ENCODE results near the gene ALLC.

ALLC gene

GRCh38 chr2:3680548-3681345 lies 22.7 kb downstream of the ALLC start:
- DNase-seq: no peak

GRCh38 chr2:3681625-3682024 lies 23.6 kb downstream of the ALLC start:
- DNase-seq: no peak

- DNase-seq: no peak
Measured at GRCh38 chr2:3682811-3683210, 24.8 kb downstream of the ALLC start.

- DNase-seq: no peak
Measured at GRCh38 chr2:3683748-3684454, 25.9 kb downstream of the ALLC start.

- DNase-seq: no peak
Measured at GRCh38 chr2:3689998-3690748, 32.2 kb downstream of the ALLC start.

GRCh38 chr2:3692375-3692774 lies 34.4 kb downstream of the ALLC start:
- DNase-seq: no peak

GRCh38 chr2:3696545-3696944 lies 38.5 kb downstream of the ALLC start:
- no peak for DNase-seq

- no peak for DNase-seq
Measured at GRCh38 chr2:3701071-3701470, 43.1 kb downstream of the ALLC start.

- no peak for DNase-seq
Measured at GRCh38 chr2:3703236-3703756, 45.3 kb downstream of the ALLC start, which contains the start of gene DCDC2C. TSS of gene DCDC2C (plus strand) at chr2:3703575. CDS start at chr2:3703752, 177 bp downstream.

- no peak for DNase-seq
Measured at GRCh38 chr2:3703757-3704355, 45.9 kb downstream of the ALLC start.

- DNase-seq: no peak
Measured at GRCh38 chr2:3704692-3705091, 46.7 kb downstream of the ALLC start.

- no peak for DNase-seq
Measured at GRCh38 chr2:3705782-3706181, 47.8 kb downstream of the ALLC start.

GRCh38 chr2:3706892-3707291 lies 48.9 kb downstream of the ALLC start:
- no peak for DNase-seq

GRCh38 chr2:3708576-3708975 lies 50.6 kb downstream of the ALLC start:
- no peak for DNase-seq

- DNase-seq: no peak
Measured at GRCh38 chr2:3709225-3709624, 51.2 kb downstream of the ALLC start.

GRCh38 chr2:3712424-3712823 lies 54.4 kb downstream of the ALLC start:
- DNase-seq: no peak

GRCh38 chr2:3712831-3713503 lies 55.0 kb downstream of the ALLC start:
- no peak for DNase-seq

GRCh38 chr2:3718679-3719078 lies 60.7 kb downstream of the ALLC start:
- no peak for DNase-seq

GRCh38 chr2:3725002-3725401 lies 67.0 kb downstream of the ALLC start:
- peak in 1 of 2 donors; percentile 4 for DNase-seq

GRCh38 chr2:3725458-3726250 lies 67.7 kb downstream of the ALLC start:
- DNase-seq: peak in 1 of 2 donors; percentile 10

GRCh38 chr2:3726511-3726910 lies 68.5 kb downstream of the ALLC start:
- peak in 1 of 2 donors; percentile 6 for DNase-seq
